ENCODE measurements around the gene KRT3.

Gene KRT3

DNA sequence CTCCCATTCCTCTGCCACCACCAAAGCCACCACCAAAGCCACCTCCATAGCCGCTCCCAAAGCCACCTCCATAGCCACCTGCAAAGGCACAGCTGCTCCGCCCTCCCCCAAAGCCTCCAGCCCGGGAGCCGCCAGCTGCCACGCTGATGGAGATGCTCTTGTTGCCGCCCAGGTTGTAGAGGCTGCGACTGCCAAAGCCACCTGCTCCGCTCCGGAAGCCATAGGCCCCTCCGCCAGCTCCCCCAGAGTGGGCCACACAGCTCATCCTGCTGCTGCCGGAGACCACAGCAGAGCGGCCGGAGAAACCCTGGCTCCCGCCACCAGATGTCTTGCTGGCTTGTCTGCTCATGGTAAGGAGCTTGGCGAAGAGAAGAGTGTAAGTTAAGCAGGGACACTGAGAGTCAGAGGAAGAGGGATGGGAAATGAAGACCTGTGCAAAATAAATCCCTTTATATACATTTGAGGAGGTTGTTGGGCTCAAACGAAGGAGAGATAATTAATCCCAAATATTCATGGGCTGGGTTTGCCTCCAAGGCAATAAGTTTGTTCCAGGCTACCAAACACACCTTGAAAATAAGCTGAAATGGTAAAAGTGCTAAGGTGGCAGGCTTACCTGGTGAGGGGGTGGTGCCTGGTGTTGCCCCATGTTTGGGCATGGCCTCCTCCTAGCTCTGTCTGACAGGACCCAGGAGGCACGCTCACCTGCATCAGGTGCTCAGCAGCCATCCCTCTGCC, at the start of gene KRT3:
TSS of gene KRT3 (minus strand) at position 424 of the 735 bp plus-strand sequence. CDS start at position 349, 75 bp downstream.
- no peak for DNase-seq (ENCODE audit: low read depth, low spot score)
- TF ChIP-seq, protein P1, sequence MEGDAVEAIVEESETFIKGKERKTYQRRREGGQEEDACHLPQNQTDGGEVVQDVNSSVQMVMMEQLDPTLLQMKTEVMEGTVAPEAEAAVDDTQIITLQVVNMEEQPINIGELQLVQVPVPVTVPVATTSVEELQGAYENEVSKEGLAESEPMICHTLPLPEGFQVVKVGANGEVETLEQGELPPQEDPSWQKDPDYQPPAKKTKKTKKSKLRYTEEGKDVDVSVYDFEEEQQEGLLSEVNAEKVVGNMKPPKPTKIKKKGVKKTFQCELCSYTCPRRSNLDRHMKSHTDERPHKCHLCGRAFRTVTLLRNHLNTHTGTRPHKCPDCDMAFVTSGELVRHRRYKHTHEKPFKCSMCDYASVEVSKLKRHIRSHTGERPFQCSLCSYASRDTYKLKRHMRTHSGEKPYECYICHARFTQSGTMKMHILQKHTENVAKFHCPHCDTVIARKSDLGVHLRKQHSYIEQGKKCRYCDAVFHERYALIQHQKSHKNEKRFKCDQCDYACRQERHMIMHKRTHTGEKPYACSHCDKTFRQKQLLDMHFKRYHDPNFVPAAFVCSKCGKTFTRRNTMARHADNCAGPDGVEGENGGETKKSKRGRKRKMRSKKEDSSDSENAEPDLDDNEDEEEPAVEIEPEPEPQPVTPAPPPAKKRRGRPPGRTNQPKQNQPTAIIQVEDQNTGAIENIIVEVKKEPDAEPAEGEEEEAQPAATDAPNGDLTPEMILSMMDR (IDR thresholded peaks at IDR 0.05; ENCODE audit: low read depth, low read length) = no peak
- in situ Hi-C loops (cut with HindIII; ENCODE audit: low sequenced_read_pairs) = no loop called here
- no peak within 1 kb of the TSS for H3K4me3 ChIP-seq (ENCODE audit: low read depth, low read length)

DNA sequence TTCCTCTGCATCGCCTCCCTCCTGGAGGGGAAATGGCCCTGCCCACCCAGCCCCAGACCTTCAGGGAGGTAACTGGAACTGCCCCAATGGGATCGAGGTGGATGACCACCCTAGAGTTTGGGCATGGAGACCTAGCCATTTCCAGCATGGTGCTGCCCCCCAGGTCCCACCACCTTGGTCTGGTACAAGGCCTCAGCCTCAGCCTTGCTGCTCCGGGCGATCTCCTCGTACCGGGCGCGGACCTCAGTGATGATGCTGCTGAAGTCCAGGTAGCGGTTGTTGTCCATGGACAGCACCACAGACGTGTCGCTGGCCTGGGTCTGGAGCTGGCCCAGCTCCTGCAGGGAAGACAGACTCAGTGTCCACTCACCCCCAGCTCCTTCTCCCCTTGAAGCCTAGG, 48.5 kb upstream of the KRT3 start:
- in situ Hi-C loops (cut with HindIII; ENCODE audit: low sequenced_read_pairs) = no loop called here
- DNase-seq (ENCODE audit: low read depth, low spot score) = no peak
- H3K4me3 ChIP-seq (ENCODE audit: low read depth, low read length) = no peak overlapping the region
- TF ChIP-seq, protein P1 (IDR thresholded peaks at IDR 0.05; ENCODE audit: low read depth, low read length) = no peak

DNA sequence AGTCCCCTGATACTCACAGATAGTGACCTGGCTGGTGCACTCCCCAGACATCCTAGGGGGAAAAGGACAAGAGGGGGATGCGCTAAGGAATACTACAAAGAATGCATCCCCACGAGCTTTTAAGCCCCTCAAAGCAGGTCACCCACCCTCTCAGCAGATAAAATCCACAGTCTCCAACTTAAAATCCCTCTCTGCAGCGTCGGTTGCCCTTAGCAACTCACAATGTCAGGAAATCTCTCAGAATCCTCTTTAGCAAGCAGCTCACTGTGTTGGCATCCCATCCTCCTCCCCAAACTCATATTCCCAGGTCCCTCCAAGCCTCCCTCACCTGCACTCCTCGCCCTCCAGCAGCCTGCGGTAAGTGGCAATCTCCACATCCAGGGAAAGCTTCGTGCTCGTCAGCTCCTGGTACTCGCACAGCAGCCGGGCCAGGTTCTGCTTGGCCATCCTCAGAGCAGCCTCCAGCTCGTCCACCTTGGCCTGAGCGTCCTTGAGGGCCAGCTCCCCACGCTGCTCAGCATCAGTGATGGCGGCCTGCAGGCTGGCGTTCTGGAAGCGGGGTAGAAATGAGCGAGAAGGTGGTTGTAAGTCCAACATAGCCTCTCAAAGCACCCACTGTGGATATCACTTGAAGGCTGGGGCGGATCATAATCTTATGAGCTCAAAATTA, 43.7 kb upstream of the KRT3 start:
- no peak for DNase-seq (ENCODE audit: low read depth, low spot score)
- TF ChIP-seq, protein P1 (IDR thresholded peaks at IDR 0.05; ENCODE audit: low read depth, low read length) = no peak
- in situ Hi-C loops (cut with HindIII; ENCODE audit: low sequenced_read_pairs) = no loop called here
- H3K4me3 ChIP-seq (ENCODE audit: low read depth, low read length) = no peak overlapping the region

DNA sequence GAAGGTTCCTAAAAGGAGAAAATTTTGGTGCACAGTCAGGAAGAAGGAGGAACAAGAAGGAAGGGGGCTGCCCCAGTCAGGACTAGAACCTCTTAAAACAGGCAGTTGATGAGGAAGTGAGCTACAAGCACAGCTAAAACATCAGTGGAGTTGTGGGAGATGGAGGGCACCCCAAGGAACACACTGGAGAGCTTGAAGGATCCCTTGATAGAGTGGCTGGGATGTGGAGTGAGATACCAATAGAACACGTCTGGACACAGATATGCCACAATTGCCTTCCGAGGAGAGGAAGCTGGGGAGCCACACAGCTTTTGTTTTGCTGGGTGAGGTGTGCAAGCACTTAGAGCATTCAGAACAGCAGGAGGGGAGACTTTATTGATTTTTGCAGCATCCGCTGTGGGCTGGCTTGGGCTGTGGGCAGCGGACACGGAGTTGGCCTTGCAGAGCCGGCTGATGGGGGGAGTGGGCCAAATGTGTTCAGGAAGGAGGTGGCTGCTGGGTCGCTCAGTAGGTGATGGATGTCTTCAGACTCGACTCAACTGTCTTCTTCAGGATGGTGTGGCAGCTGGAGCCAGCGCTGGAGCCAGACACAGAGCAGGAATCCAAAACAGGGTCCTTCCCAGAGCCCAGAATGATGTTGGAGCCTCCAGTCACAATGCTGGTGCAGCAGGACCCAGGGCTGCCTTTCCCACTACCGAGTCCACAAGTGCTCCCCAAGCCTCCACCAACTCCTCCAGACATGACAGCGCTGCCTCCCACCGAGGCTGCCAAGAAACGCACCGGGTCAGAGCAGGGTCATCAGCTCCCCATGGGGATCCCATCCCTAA, 42.9 kb upstream of the KRT3 start:
- TF ChIP-seq, protein P1 (IDR thresholded peaks at IDR 0.05; ENCODE audit: low read depth, low read length) = no peak
- no peak overlapping the region for H3K4me3 ChIP-seq (ENCODE audit: low read depth, low read length)
- in situ Hi-C loops (cut with HindIII; ENCODE audit: low sequenced_read_pairs) = no loop called here
- DNase-seq (ENCODE audit: low read depth, low spot score) = no peak

DNA sequence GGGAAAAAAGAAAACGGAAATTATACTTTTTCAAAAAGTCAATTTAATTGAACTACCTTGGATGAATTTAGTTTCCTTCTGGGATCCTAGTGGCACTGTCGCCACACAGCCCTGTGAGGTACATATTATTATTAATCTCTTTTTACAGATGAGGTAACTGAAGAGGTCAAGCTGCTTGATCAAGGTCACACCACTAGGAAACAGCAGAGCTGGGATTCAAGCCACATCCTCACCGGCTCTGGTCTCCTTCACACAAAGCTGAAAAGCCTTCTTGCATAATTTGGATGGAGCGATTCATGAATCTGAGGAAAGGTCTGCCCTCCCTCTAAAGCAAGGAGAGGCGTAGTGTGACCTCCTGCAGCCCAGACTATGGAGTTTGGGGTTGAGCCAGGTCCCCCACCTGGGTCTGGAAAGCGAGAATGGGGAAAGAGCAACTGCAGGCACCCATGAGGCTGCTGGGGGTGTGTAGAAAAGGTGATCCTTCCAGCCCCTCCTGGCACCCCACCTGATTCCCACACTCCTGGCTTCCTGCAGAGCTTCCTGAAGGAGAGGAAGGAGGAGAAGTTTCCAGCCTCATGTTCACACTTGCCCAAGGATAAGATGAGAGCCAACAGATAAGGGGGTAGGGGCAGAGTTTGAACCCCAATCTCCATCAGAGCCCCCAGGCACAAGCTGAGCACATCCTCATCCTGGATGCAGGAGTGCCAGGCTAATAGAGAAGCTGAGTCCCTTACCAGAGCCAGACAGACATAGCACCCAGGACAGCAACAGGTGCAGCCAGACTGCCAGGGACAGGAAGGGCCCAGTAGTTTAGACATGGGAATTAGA, 42.1 kb upstream of the KRT3 start:
- no peak for DNase-seq (ENCODE audit: low read depth, low spot score)
- H3K4me3 ChIP-seq (ENCODE audit: low read depth, low read length) = no peak overlapping the region
- in situ Hi-C loops (cut with HindIII; ENCODE audit: low sequenced_read_pairs) = no loop called here
- TF ChIP-seq, protein P1 (IDR thresholded peaks at IDR 0.05; ENCODE audit: low read depth, low read length) = no peak

DNA sequence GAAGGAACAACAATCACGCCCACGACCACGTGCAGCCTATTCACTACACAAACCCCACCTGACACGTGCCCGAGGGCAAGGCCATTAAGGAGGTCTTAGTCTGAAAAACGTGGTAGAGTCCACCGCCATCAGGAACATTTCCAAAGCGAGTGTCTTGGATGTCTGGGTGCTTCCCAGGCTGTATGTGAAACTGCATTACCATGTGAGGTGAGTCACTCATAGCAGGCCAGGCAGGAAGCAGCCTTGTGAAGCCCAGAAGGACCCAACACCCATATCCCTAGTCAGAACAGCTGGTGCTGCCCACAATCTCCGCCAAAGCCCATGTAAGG, 41.5 kb upstream of the KRT3 start:
- DNase-seq (ENCODE audit: low read depth, low spot score) = peak; percentile 79
- TF ChIP-seq, protein P1 (IDR thresholded peaks at IDR 0.05; ENCODE audit: low read depth, low read length) = no peak
- H3K4me3 ChIP-seq (ENCODE audit: low read depth, low read length) = no peak overlapping the region
- in situ Hi-C loops (cut with HindIII; ENCODE audit: low sequenced_read_pairs) = no loop called here

All from astrocyte of the spinal cord (primary cell).